PFSK-1 (cell line): ENCODE measurements around the gene NDOR1.

Source experiments
- FOXP2 ChIP-seq: optimal IDR thresholded peaks from 2 replicates; pipeline ENCODE3; 2011; ENCODE audit warnings: borderline replicate concordance, control low read depth, inconsistent platforms; ENCODE audit not compliant: insufficient read depth; ENCODE audit errors: extremely low read length, extremely low read depth
- POLR2AphosphoS5 ChIP-seq: IDR thresholded peaks from 2 replicates; pipeline ENCODE4 v1.6.1; 2012; ENCODE audit warnings: low read depth, mild to moderate bottlenecking, control low read depth, low read length, moderate library complexity
- SIN3A ChIP-seq: IDR thresholded peaks from 2 replicates; pipeline ENCODE4 v1.6.1; 2012; ENCODE audit warnings: mild to moderate bottlenecking, low read length, moderate library complexity, borderline replicate concordance; ENCODE audit not compliant: insufficient read depth
- TAF1 ChIP-seq: IDR thresholded peaks from 2 replicates; pipeline ENCODE4 v1.6.1; 2012; ENCODE audit warnings: low read length, control low read depth, borderline replicate concordance; ENCODE audit not compliant: insufficient read depth
- TF ChIP-seq, protein P1 (sequence below), 2 experiments: IDR thresholded peaks; 2 replicates each; pipeline versions ENCODE4 v1.6.1 to v1.8.0; 2011 to 2012; ENCODE audit warnings: low read depth in 2 of 2, low read length in 2 of 2, control low read depth in 1 of 2, inconsistent platforms in 1 of 2, mild to moderate bottlenecking in 1 of 2, moderate library complexity in 1 of 2; ENCODE audit not compliant: insufficient read depth in 1 of 2

Gene NDOR1

DNA sequence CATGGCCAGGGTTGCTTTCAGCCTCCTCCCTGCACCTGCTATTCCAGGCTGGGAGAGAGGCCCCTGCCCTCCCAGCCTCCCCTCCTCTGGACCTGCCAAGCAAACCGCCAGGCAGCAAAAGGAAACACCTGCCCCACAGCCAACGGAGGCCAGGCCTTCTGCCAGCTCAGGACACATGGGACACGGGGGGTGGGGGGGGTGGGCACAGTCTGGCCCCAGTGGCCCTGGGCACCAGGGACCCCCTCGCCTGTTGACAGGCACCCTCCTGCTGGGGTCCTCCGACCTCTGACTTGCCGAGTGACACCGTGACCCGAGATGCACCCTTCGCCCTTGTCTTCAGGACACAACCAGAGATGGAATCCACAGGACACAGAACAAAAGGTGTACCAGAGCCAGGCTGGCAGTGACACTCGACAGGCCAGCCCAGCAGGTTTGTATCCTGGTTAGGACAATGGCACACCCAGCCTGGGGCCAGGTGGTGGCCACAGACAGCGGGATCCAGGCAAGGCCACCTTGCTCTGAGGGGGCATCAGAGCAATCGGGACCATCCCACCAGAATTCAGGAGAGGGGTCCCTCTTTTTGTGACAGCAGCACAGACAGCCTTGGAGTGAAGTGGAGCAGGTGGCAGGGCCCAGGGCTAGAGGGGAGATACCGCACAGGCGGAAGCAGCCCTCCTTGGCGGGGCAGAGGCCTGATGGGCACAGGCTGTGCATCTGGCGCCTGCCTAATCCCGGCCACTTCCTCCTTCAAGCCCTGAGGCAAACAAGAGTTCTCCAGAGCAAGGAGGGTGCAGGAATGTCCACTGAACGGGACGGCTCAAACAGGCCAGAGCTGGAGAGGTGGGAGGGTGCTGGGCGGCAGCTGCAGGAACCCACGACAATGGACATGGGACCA lies 32.4 kb upstream of the NDOR1 start:
- TF ChIP-seq, protein P1, sequence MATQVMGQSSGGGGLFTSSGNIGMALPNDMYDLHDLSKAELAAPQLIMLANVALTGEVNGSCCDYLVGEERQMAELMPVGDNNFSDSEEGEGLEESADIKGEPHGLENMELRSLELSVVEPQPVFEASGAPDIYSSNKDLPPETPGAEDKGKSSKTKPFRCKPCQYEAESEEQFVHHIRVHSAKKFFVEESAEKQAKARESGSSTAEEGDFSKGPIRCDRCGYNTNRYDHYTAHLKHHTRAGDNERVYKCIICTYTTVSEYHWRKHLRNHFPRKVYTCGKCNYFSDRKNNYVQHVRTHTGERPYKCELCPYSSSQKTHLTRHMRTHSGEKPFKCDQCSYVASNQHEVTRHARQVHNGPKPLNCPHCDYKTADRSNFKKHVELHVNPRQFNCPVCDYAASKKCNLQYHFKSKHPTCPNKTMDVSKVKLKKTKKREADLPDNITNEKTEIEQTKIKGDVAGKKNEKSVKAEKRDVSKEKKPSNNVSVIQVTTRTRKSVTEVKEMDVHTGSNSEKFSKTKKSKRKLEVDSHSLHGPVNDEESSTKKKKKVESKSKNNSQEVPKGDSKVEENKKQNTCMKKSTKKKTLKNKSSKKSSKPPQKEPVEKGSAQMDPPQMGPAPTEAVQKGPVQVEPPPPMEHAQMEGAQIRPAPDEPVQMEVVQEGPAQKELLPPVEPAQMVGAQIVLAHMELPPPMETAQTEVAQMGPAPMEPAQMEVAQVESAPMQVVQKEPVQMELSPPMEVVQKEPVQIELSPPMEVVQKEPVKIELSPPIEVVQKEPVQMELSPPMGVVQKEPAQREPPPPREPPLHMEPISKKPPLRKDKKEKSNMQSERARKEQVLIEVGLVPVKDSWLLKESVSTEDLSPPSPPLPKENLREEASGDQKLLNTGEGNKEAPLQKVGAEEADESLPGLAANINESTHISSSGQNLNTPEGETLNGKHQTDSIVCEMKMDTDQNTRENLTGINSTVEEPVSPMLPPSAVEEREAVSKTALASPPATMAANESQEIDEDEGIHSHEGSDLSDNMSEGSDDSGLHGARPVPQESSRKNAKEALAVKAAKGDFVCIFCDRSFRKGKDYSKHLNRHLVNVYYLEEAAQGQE (IDR thresholded peaks at IDR 0.05; ENCODE audit: insufficient read depth in 1 of 2, low read depth in 2 of 2, low read length in 2 of 2) = no peak
- TF ChIP-seq TAF1 (no peak), POLR2AphosphoS5 (no peak), FOXP2 (no peak), SIN3A (no peak)

DNA sequence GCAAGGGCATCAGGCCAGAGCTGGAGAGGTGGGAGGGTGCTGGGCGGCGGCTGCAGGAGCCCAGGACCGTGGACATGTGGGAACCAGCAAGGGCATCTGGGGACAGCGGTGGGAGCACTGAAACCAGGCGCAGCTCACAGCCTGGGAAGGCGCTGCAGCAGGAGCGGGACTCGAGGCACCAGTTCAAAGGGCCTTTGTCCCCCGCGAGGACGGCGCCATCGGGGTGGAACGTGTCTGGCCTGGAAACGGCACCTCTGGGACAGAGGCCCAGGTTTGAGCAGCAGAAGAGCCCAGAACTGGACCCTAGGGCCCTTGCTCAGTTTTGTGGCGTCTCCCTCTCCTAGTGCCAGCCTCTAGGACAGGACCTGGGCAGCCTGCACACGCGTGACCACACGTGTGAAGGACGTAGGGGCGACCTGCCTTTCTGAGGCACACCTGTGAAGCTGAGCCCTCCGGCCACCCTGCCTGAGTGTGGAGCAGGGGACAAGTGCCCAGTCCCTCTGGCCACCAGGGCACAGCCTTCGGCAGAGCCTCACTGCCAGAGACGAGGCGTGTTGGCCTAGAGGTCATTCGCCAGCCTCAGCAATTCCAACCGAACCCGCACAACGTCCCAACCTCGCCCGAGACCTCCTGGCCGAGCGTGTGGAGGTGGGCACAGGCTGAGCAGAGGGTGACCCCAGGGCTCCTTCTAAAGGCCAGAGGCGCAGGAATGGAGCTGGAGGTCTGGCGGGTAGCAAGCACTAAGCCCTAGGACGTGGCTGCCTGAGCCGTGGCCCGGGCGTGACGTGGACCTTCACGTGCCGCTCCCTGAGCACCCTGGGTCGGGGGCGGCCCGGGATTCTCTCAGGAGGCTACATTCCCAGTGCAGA lies 31.5 kb upstream of the NDOR1 start:
- TF ChIP-seq, protein P1 (IDR thresholded peaks at IDR 0.05; ENCODE audit: insufficient read depth in 1 of 2, low read depth in 2 of 2, low read length in 2 of 2) = no peak
- TF ChIP-seq FOXP2 = no peak
- TF ChIP-seq SIN3A = no peak
- no peak for TF ChIP-seq POLR2AphosphoS5
- TF ChIP-seq TAF1 = no peak

DNA sequence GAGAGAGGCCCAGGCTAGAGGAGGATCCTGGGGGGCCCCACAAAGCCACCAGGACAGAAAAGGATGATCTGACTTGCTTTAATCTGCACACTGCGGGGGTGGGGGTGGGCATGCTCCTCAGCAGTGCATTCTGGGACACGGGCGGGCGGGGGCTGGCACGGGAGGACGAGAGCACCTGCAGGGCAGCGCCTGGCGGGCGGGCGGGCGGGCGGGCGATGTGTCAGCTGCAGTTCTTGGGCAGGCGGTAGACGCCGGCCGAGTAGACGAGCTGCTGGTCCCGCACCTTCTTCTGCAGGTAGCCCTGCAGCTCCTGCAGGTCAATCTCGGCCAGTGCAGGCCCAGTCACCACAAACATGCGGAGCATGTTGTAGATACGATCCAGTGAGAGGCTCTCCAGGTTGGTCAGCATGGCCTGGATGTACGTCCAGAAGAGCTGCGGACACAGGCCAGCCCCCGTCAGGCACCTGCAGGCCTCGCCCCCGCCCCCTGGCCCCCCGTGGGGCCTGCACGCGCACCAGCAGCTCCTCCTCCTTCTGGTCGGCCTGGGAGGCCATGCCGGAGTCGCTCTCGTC lies 30.7 kb upstream of the NDOR1 start:
- no peak for TF ChIP-seq SIN3A
- TF ChIP-seq POLR2AphosphoS5 = no peak

DNA sequence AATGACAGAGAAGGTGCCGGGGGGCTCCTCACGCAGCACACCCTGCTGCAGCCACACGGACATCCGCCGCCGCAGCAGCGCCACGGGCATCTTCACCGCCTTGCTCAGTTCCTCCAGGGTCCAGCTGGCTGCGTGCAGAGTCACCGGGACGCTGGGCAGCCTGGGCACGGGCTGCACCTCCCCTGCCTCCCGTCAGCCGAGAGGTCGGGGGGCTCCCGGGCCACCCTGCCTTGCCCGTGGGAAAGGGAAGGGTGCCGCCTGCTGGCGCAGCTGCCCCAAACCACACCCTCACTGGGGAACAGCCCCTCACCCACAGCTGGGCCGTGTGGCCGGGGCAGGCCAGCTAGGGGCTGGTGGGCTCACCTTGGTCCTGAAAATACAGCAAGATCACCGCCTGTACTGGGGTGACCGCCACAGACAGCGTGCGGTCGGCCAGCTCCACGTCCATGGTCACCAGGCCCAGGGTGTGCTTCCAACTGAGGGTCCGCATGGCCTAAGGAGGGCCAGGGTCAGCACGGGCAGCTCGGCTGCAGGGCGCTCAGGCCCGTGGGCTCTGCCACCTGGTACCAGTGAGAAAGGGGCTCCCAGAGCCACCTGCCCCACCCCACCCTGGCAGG lies 30.0 kb upstream of the NDOR1 start:
- TF ChIP-seq, protein P1 (IDR thresholded peaks at IDR 0.05; ENCODE audit: insufficient read depth in 1 of 2, low read depth in 2 of 2, low read length in 2 of 2) = no peak
- no peak for TF ChIP-seq POLR2AphosphoS5
- no peak for TF ChIP-seq SIN3A
- no peak for TF ChIP-seq TAF1
- no peak for TF ChIP-seq FOXP2
